ENCODE data around the gene CLDN5.

CLDN5 gene

DNA sequence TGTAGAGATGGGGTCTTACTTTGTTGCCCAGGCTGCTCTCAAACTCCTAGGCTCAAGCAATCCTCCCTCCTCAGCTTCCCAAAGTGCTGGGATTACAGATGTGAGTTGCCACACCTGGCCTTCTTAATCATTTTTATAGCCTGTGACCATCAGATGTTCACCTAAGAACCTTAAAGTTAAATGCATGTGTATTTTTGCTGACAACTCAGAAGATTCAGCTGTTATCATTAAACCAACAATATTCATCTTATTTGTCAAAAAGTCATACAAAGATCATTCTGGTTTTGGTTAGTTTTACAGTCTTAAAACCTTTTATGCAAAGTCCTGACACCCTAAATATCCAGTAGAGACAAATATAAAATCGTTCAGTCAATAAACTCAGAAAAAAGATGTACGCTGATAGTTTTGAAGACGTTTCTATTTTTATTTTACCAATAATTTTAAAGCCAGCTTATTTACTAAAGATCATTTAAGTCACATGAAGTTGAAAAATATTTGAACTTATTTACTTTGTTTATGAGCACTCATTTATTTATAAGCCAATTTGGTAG, 22.2 kb downstream of the CLDN5 start:
- TF ChIP-seq FOXP2 (optimal IDR thresholded peaks at IDR 0.05; ENCODE audit: borderline replicate concordance, extremely low read depth, extremely low read length, insufficient read depth) (no peak), SIN3A (IDR thresholded peaks at IDR 0.05; ENCODE audit: borderline replicate concordance, insufficient read depth, low read length) (no peak), POLR2AphosphoS5 (IDR thresholded peaks at IDR 0.05; ENCODE audit: low read depth, low read length) (no peak), TAF1 (IDR thresholded peaks at IDR 0.05; ENCODE audit: borderline replicate concordance, insufficient read depth, low read length) (no peak)
- TF ChIP-seq, protein P1, sequence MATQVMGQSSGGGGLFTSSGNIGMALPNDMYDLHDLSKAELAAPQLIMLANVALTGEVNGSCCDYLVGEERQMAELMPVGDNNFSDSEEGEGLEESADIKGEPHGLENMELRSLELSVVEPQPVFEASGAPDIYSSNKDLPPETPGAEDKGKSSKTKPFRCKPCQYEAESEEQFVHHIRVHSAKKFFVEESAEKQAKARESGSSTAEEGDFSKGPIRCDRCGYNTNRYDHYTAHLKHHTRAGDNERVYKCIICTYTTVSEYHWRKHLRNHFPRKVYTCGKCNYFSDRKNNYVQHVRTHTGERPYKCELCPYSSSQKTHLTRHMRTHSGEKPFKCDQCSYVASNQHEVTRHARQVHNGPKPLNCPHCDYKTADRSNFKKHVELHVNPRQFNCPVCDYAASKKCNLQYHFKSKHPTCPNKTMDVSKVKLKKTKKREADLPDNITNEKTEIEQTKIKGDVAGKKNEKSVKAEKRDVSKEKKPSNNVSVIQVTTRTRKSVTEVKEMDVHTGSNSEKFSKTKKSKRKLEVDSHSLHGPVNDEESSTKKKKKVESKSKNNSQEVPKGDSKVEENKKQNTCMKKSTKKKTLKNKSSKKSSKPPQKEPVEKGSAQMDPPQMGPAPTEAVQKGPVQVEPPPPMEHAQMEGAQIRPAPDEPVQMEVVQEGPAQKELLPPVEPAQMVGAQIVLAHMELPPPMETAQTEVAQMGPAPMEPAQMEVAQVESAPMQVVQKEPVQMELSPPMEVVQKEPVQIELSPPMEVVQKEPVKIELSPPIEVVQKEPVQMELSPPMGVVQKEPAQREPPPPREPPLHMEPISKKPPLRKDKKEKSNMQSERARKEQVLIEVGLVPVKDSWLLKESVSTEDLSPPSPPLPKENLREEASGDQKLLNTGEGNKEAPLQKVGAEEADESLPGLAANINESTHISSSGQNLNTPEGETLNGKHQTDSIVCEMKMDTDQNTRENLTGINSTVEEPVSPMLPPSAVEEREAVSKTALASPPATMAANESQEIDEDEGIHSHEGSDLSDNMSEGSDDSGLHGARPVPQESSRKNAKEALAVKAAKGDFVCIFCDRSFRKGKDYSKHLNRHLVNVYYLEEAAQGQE (IDR thresholded peaks at IDR 0.05; ENCODE audit: insufficient read depth in 1 of 2, low read depth in 2 of 2, low read length in 2 of 2) = no peak

DNA sequence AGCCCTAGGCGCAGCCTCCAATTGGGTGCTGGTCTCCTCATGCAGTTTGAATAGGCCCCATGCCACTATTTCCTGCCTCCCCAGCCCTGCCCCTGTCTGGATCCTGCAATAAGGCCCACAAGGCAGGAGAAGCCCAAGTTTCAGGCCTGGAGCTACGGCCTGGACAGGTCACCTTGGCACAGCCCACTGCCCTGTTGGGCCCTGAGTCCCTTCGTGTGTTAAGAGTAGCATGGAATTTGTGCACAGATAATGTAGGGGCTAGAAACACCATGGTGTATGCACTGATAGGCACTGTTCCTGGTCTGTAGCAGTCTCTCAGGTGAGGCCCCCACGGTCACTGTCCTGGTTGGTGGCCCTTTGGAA, 24.3 kb downstream of the CLDN5 start:
- no peak for TF ChIP-seq SIN3A (IDR thresholded peaks at IDR 0.05; ENCODE audit: borderline replicate concordance, insufficient read depth, low read length)
- TF ChIP-seq TAF1 (IDR thresholded peaks at IDR 0.05; ENCODE audit: borderline replicate concordance, insufficient read depth, low read length) = no peak
- no peak for TF ChIP-seq FOXP2 (optimal IDR thresholded peaks at IDR 0.05; ENCODE audit: borderline replicate concordance, extremely low read depth, extremely low read length, insufficient read depth)
- no peak for TF ChIP-seq POLR2AphosphoS5 (IDR thresholded peaks at IDR 0.05; ENCODE audit: low read depth, low read length)
- TF ChIP-seq, protein P1 (IDR thresholded peaks at IDR 0.05; ENCODE audit: insufficient read depth in 1 of 2, low read depth in 2 of 2, low read length in 2 of 2) = no peak

DNA sequence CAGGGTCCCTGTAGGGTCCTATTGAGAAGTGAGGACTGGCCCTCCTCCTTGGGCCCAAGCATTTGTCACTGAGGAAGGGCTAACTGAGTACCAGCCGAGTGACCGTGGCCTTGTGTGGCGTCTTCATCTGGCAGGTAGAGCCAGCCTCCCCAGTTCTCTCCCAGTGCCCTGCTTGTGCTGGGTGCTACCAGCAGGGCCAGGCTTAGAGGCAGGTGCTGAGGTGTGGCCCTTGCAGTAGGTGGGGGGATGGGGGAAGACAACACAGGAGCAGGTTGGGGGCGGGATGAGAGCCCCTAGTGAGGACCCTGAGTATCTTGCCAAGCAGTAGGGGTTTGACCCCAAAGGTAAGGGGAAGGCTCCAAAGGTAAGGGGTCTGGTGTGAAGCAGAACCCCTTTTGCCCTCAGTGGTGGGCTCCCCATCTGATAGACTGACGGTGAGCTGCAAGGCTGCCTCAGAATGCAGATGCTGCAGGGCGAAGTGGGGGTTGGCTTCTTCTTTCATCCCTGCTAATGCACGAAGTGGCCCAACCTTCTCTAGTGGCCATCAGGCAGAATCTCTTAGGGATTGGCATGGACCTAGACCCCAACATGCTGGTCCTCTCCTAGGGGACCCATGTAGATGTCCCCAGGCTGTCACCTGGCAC, 24.9 kb downstream of the CLDN5 start:
- TF ChIP-seq FOXP2 (optimal IDR thresholded peaks at IDR 0.05; ENCODE audit: borderline replicate concordance, extremely low read depth, extremely low read length, insufficient read depth) (no peak), POLR2AphosphoS5 (IDR thresholded peaks at IDR 0.05; ENCODE audit: low read depth, low read length) (no peak), SIN3A (IDR thresholded peaks at IDR 0.05; ENCODE audit: borderline replicate concordance, insufficient read depth, low read length) (no peak), TAF1 (IDR thresholded peaks at IDR 0.05; ENCODE audit: borderline replicate concordance, insufficient read depth, low read length) (no peak)
- TF ChIP-seq, protein P1 (IDR thresholded peaks at IDR 0.05; ENCODE audit: insufficient read depth in 1 of 2, low read depth in 2 of 2, low read length in 2 of 2) = no peak

DNA sequence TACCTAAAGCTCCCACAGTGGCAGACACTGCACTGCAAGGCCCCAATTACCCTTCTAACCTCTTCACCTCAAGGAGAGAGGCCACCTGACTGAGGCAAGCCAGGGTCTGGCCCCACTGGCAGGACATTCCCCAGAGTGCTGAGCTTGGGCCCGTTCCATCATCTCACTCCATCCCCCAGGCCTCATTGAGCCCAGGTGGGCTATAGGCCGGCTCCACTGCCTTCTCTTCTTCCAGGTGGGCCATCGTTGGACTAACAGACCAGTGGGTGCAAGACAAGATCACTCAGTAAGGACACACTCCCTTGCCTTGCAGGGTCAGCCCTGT, 25.4 kb downstream of the CLDN5 start:
- TF ChIP-seq POLR2AphosphoS5 (IDR thresholded peaks at IDR 0.05; ENCODE audit: low read depth, low read length) = no peak
- TF ChIP-seq, protein P1 (IDR thresholded peaks at IDR 0.05; ENCODE audit: insufficient read depth in 1 of 2, low read depth in 2 of 2, low read length in 2 of 2) = no peak
- TF ChIP-seq SIN3A (IDR thresholded peaks at IDR 0.05; ENCODE audit: borderline replicate concordance, insufficient read depth, low read length) = no peak
- TF ChIP-seq TAF1 (IDR thresholded peaks at IDR 0.05; ENCODE audit: borderline replicate concordance, insufficient read depth, low read length) = no peak
- TF ChIP-seq FOXP2 (optimal IDR thresholded peaks at IDR 0.05; ENCODE audit: borderline replicate concordance, extremely low read depth, extremely low read length, insufficient read depth) = no peak
